Loucy (cell line): ENCODE results near the gene MEF2A.

Experiments
- CTCF ChIP-seq: fragments of 200-600 bp; sonication (generic); conservative IDR thresholded peaks from 2 replicates; pipeline ENCODE4 v1.5.1; 2014; ENCODE audit warnings: mild to moderate bottlenecking, antibody characterized with exemption, low read length
- EZH2phosphoT487 ChIP-seq: fragments of 200-600 bp; IDR thresholded peaks from 2 replicates; pipeline ENCODE4 v1.6.1; 2018; ENCODE audit warnings: antibody characterized with exemption, mild to moderate bottlenecking, moderate library complexity, borderline replicate concordance

GRCh38 chr15:99613887-99614647 is 48.3 kb downstream of the MEF2A start:
- TF ChIP-seq CTCF (no peak), EZH2phosphoT487 (no peak)
